Peyer's patch (tissue), 4 donors: ENCODE results near the gene MYH11.

Experiments
- POLR2A ChIP-seq, 2 donors: fragments of 450-650 bp; IDR thresholded peaks; one replicate each; pipeline ENCODE4 v1.5.1; 2017; ENCODE audit warnings: antibody characterized with exemption in 2 of 2, mild to moderate bottlenecking in 2 of 2, moderate library complexity in 2 of 2
- TF ChIP-seq, protein P1 (sequence below), 6 experiments: fragments of 450-650 bp in 4 of 6; fragments of 200-600 bp in 2 of 6; sonication (generic) in 1 of 6; IDR thresholded peaks; one replicate each; pipeline ENCODE4 v1.5.1; 2017 to 2019; ENCODE audit warnings: antibody characterized with exemption in 6 of 6, mild to moderate bottlenecking in 3 of 6, moderate library complexity in 1 of 6

DNA sequence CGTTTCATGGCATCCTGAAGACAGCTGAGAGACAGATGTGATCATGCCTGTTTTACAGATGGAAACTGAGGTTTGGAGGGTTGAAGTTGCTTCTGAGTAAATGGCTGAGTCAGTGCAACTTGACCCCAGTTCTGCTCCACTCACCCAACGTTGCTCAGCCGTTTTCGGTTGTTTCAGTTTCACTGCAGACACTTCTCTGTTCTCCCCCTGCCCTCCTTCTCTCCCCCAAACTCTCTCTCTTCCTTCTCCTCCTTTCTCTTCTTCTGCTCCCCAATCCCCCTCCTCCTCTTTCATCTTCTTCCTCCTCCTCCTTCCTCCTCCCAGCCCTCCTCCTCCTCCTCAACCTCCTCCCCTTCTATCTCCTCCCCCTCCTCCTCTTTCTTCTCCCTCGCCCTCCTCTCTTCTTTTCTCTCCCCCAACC, 41.0 kb upstream of the MYH11 start:
- TF ChIP-seq POLR2A (IDR thresholded peaks at IDR 0.05): no peak
- TF ChIP-seq, protein P1, sequence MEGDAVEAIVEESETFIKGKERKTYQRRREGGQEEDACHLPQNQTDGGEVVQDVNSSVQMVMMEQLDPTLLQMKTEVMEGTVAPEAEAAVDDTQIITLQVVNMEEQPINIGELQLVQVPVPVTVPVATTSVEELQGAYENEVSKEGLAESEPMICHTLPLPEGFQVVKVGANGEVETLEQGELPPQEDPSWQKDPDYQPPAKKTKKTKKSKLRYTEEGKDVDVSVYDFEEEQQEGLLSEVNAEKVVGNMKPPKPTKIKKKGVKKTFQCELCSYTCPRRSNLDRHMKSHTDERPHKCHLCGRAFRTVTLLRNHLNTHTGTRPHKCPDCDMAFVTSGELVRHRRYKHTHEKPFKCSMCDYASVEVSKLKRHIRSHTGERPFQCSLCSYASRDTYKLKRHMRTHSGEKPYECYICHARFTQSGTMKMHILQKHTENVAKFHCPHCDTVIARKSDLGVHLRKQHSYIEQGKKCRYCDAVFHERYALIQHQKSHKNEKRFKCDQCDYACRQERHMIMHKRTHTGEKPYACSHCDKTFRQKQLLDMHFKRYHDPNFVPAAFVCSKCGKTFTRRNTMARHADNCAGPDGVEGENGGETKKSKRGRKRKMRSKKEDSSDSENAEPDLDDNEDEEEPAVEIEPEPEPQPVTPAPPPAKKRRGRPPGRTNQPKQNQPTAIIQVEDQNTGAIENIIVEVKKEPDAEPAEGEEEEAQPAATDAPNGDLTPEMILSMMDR (IDR thresholded peaks at IDR 0.05): no peak
